GM19240 (cell line): ENCODE measurements around the gene NME3.

ENCODE experiments used
- DNase-seq: peaks from one replicate; pipeline ENCODE4 v3.0.0; 2011; ENCODE audit warnings: low spot score; ENCODE audit not compliant: insufficient read length

Gene NME3

DNA sequence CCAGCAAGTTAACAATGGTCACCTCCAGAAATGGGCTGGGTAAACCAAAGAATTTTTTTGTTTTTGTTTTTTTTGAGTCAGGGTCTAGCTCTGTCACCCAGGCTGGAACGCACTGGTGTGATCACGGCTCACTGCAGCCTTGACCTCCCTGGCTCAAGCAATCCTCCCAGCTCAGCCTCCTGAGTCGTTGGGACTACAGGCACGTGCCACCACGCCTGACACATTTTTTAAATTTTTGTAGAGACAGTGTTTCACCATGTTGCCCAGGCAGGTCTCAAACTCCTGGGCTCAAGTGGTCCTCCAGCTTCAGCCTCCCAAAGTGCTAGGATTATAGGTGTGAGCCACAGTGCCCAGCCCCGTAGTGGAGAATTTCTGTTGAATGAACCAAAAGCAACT, 9.3 kb upstream of the NME3 start:
- no peak for DNase-seq

DNA sequence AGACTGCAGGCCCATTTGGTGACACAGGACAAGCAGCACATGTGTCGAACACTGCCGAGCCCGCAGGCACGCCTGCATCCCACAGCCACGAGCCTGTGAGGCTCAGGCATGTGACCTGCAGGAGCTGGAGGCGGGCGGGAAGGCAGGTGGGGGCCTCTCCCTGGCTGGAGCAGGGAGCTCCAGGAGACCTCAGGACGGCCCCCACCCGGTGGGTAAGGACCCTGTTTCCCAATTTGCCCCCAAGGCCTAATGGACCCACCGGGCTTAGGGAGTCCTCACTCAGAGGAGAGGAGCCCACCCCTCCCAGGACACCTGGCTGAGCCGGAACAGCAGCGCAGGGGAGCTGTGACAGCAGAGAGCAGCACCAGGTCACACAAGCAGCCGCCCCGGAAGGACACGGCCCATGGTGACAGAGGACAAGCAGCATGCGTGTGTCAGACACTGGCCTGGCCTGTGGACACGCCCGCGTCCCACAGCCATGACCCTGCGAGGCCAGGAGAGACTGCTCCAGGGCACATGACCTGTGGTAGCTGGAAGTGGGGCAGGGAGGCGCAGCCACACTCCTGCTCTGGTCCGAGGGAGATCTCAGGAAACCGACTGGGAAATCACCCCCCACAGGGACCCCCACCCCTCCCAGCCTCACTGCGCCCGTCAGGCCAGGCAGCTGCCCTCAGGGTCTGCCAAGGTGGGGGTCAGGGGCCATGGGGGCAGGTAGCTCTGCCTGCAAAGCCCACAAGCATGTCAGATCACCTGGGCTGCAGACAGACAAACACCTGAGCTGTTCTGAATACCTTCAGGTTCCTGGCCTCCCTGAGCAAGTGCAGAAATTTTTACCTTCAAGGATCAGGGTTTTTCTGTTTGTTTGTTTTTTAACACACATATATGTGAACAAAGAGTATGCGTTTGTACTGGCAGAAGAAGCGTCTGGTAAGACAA, 8.7 kb upstream of the NME3 start:
- no peak for DNase-seq

DNA sequence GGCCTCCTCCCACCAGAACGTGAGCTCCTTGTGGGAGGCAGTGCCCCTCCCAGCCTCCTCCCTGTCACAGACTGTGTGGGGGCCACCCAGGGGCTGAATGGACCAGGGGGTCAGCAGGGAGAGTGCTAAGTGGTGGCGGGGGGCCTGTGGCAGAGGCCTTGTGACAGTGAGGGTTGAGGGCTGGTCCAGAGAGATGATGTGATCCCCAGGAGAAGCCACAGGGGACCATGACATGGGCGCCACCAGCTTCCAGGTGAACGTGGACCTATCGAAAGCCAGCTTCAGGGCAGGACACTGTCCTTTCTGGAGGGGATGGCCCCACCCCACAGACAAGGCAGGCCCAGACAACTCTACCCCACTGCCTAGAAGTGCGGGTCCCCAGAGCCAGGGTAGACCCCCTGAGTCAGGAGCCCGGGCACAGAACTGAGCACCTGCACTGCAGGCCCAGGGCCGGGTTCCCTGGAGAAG, 7.9 kb upstream of the NME3 start:
- DNase-seq, result no peak

DNA sequence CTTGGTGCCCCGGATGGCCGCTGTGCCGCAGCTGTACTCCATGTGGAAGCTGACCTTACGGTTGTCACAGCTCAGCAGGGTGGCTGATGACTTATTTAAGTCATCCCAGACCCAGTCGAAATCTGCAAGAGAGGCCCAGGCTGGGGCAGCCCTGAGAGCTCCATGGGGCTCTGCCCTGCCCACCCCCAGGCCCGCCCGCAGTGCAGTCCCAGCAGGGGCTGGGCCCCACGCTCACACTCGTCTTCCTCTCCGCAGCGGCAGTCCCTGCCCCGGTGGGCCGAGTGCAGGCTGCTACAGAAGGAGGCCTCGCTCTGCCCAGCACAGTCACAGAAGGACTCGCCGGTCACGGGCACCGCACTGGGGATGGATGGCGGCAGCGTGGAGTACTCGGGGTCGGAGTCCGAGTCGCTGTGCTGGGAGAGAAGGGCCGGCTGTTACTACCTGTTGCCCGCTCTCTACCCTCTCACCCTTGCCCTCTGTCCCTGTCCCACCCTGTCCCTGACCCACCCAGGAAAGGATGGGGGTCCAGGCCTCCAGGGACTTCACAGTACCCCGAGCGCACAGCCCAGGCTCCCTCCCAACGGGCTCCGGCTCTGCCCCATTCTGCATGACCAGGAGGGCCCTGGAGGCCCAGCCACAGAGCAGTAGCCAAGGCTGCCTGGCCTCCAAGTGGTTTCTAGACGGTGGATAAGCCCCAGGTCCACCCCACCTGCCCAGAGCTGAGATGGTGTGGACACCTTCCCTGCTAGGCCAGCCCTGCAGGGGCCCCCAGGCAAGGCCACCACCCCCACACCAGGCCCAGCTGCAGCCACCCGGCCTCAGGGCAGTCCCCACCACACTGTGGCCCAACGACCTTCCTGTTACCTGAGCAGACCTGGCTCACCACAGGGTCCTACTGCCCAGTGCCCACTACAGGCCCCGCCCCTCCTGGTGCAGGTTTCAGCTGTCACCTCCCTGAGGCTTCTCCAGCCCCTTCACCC, 7.1 kb upstream of the NME3 start:
- DNase-seq, result no peak

GRCh38 chr16:1777375-1778199, 6.2 kb upstream of the NME3 start:
- DNase-seq, result no peak

DNA sequence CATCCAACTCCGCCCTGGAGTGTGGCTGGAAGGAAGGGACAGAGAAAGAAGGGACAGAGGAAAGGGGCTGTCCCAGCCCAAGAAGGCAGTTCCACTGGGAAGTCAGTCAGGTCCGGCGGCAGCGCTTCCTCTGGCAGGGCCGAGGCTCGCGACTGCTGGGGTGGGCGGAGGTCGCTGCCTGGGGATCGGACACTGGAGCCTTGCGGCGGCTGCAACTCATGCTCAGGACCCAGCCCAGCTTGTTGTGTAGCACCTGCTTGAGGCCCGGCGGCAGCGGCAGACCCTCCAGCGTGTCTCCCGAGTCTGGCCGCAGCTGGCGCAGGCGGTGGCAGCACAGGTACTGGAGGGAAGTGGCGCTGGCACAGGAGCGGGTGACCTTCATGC, 5.6 kb upstream of the NME3 start:
- DNase-seq, result no peak

DNA sequence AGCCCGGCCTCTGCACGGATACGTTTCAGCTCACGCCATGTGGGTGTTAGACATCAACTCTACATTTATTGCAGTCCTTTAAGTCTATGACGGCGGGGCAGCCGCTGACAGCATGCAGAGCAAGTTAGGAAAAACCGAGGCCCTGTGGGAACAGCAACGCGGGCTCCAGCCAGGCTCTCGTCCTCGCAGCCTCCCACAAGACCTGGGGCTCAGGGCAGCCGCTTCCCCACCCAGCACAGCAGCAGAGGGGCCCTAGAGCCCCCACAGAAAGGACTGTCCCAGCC, 5.3 kb upstream of the NME3 start:
- no peak for DNase-seq

DNA sequence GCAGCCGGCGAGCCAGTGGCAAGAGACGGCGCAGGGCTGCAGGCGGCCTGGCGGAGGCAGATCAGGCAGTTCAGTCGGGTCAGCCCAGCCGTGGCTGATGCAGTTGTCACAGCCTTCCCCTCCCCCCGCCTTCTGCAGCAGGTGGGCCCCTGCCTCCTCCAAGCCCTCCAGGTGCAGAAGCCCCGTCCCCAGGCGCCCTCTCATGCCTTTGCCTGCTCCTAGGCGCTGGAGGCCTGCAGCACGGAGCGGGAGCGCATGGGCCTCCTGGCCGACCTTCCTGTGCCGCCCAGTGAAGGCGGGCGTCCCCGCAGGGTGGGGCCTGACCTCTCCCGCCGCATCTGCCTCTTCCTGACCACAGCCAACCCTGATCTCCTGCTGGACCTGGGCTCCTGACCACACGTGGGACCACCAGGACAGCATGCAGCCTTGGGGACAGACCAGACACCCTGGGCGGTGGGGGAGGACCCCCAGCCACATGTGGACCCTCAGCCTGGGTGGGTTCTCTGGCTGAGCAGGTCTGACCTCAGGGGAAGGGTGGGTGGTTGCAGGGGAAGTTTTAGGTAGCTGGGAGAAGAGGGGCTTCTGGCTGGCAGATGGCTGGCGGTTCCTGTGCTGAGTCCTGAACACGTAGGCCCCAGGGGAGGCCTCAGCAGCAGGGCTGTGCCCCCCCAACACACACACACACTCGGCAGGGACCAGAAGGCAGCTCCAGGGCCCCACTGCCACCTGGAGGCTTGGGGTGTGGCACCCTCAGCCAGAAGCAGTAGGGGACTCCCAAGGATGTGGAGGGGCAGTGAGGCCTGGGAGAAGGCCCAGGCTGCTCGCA, 4.7 kb upstream of the NME3 start:
- no peak for DNase-seq

DNA sequence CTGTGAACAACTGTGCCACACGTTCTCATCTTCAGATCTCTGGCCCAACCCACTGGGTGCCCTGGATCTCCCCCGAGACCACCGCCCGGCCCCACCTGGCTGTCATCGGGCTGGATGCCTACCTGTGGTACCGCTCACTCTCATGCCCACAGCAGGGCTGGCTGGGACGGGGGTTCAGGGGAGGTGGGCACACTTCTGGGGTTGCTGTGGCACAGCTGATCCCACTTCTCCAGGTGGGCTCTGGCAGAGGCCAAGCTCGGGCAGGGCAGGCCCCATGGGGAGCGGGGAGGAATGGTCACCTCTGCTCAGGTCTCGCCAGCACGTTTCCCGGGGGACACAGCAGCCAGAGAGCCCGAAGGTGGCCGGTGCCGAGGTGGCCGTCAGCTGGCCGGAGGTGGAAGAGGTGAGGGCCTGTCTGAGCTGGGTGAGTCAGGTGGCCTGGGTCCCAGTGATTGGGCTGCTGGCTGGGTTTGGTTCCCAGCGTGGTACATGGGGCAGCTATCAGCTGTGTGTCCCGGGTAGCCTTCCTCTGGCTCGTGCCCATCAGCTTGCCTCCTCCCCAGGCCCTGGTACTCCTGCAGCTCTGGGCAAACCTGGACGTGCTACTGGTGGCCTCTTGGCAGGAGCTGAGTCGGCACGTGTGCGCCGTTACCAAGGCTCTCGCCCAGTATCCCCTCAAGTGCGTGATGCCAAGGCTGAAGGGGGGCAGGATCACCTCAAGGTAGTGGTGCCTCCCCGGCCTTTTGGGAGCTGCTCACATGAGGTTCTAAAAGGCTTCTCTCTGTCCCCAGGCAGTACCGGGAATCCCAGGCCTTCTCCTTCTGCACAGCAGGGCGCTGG, 3.9 kb upstream of the NME3 start:
- no peak for DNase-seq

DNA sequence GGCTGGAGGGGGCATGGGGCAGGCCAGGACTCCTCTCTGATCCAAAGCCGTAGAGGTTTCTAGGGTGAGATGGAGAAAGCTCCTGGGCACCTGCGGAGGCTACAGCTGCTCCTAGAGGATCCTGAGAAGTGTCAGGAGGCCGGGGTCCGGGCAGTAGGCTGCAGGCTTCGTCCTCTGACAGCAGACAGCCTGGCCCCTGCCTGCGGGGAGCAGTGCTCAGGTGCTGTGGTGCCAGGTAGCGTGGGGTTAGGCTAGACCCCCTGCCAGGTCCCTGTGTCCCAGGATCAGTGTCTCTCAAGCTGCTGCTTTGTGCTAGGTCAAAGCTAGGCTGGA, 3.1 kb upstream of the NME3 start:
- DNase-seq, result no peak

GRCh38 chr16:1773703-1774447, 2.5 kb upstream of the NME3 start:
- no peak for DNase-seq

DNA sequence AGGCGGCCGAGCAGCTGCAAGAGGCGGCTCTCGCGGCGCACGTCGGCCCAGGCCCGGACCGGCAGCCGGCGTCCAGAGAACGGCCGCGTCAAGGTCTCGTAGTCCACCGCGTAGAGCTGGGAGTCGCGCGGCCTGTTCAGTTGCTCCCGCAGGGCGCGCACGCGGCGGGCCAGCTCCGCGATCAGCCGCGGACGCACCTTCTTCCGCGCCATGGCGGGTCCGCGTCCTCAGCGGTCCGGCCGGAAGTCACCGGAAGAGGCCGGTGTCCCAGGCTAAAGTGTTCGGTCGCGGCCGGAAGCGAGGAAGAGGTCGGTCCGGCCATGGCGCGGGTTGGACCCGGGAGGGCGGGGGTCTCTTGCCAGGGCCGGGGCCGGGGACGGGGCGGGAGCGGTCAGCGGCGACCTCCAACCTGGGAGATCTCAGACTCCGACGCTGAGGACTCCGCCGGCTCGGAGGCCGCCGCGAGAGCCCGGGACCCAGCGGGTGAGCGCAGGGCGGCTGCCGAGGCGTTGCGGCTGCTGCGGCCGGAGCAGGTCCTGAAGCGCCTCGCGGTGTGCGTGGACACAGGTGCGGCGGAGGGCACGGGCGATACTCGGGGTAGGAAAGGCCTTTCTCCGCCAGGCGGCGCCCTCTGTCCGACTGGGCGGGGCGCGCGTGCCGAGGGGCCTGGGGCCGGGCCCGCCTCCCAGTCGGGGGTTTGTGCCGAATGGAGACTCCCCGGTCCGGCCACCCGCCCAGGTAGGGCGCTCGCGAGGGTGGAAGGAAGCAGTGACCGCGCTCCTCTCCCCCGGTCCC, 1.8 kb upstream of the NME3 start, which contains the start of gene MRPS34:
Gene MRPS34, minus strand, starts transcription at position 227 of the 795 bp plus-strand sequence. Its CDS starts 15 bp downstream, at position 212.
- DNase-seq, result peak; percentile 75

- no peak for DNase-seq
Observed at GRCh38 chr16:1772362-1772907, 1.1 kb upstream of the NME3 start, which contains the start of gene EME2. Gene EME2 (plus strand): TSS chr16:1772810. CDS start chr16:1773228, 418 bp downstream.

DNA sequence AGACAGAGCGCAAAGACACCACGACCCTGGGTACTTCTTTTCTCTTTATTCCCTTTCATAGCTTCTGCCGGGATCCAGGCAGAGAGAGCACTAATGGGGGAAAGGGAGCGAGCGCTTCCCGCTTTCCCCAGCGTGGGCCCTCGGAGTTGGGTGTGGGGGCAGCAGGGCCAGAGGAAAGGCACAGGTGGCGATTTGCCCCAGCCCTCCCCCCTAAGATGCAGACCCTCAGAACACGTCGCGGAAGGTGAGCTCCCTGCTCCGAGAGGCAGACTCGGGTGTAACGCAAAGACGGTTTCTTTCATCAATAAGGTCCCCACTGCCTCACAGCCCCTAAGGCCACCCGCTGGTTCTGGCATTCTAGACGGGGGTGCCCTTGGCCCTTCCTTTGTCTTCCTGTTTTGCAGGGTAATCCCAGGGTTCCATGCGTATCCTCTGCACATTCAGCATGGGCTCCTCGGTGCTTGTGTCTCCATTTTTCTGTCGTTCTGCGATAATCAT, 570 bp upstream of the NME3 start:
- DNase-seq, result no peak

DNA sequence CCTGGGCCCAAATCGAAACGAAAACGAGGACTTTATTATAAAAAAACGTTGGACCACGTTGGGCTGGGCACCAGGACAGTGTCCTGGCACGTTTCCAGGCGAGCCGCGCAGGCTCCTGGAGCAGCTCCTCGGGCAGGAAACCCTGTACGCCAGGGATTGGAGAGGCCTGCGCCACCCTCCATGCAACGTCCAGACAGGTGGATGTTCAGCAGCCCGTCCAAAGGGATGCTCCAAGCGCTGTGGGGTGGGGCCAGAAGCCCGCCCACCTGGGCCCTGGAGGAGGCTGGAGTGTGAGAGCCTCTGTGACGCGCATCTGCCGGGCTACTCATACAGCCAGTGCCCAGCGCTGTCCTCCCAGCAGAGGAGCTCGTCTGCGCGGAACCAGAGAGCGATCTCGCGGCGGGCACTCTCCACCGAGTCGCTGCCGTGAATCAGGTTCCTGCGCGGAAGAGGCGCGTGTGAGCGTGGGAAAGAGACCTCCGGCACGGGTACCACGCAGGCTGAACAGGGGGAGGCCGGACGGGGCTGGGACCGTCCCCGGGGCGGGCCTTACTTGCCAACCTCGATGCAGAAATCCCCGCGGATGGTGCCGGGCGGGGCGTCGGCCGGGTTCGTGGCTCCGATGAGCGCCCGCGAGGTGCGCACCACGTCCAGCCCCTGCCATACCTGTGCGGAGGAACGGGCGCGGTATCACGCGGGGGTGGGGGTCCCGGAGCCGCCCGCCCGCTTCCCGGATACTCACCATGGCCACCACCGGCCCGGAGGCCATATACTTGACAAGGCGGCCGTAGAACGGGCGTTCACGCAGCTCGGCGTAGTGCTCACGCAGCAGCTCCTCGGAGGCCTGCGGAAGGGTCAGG, 785 bp downstream of the NME3 start:
- DNase-seq, result no peak
